ENCODE measurements around the gene XPA.
"Not testable (repeated sequence)": the region's sequence is repeated elsewhere in the genome, so short reads cannot be mapped to it uniquely, and the experiment has no call there.

The XPA gene

GRCh38 chr9:97703437-97704344 is 6.6 kb upstream of the XPA start:
- DNase-seq (ENCODE audit: low spot score): no peak

- DNase-seq (ENCODE audit: low spot score): not testable (repeated sequence)
Observed at GRCh38 chr9:97699824-97700223, 2.7 kb upstream of the XPA start.

- not testable (repeated sequence) for DNase-seq (ENCODE audit: low spot score)
Observed at GRCh38 chr9:97699281-97699680, 2.1 kb upstream of the XPA start.

GRCh38 chr9:97698865-97699264 is 1.7 kb upstream of the XPA start:
- no peak for DNase-seq (ENCODE audit: low spot score)

- no peak for DNase-seq (ENCODE audit: low spot score)
Observed at GRCh38 chr9:97697837-97698236, 697 bp upstream of the XPA start.

- DNase-seq (ENCODE audit: low spot score): no peak
Observed at GRCh38 chr9:97695995-97696802, 941 bp downstream of the XPA start.

GRCh38 chr9:97695390-97695789 is 1.8 kb downstream of the XPA start:
- DNase-seq (ENCODE audit: low spot score): no peak

- DNase-seq (ENCODE audit: low spot score): no peak
Observed at GRCh38 chr9:97694769-97695168, 2.4 kb downstream of the XPA start.

- no peak for DNase-seq (ENCODE audit: low spot score)
Observed at GRCh38 chr9:97689401-97690180, 7.5 kb downstream of the XPA start.

GRCh38 chr9:97688654-97689053 is 8.5 kb downstream of the XPA start:
- DNase-seq (ENCODE audit: low spot score): no peak

GRCh38 chr9:97682242-97682641 is 14.9 kb downstream of the XPA start:
- DNase-seq (ENCODE audit: low spot score): no peak

GRCh38 chr9:97675655-97676054 is 21.5 kb downstream of the XPA start:
- DNase-seq (ENCODE audit: low spot score): no peak

GRCh38 chr9:97673922-97674321 is 23.2 kb downstream of the XPA start:
- no peak for DNase-seq (ENCODE audit: low spot score)

- DNase-seq (ENCODE audit: low spot score): no peak
Observed at GRCh38 chr9:97672403-97672802, 24.7 kb downstream of the XPA start.

GRCh38 chr9:97670586-97670985 is 26.6 kb downstream of the XPA start:
- no peak for DNase-seq (ENCODE audit: low spot score)

GRCh38 chr9:97668485-97668884 is 28.7 kb downstream of the XPA start:
- DNase-seq (ENCODE audit: low spot score): no peak

GRCh38 chr9:97666907-97667686 is 30.0 kb downstream of the XPA start:
- DNase-seq (ENCODE audit: low spot score): no peak

- DNase-seq (ENCODE audit: low spot score): no peak
Observed at GRCh38 chr9:97665742-97666141, 31.4 kb downstream of the XPA start.

- DNase-seq (ENCODE audit: low spot score): no peak
Observed at GRCh38 chr9:97660847-97661246, 36.3 kb downstream of the XPA start.

- no peak for DNase-seq (ENCODE audit: low spot score)
Observed at GRCh38 chr9:97660340-97660739, 36.8 kb downstream of the XPA start.

- no peak for DNase-seq (ENCODE audit: low spot score)
Observed at GRCh38 chr9:97659771-97660170, 37.4 kb downstream of the XPA start.

GRCh38 chr9:97658707-97659106 is 38.4 kb downstream of the XPA start:
- DNase-seq (ENCODE audit: low spot score): no peak
